Type B pancreatic cell (in vitro differentiated cells): ENCODE measurements around the gene TMPRSS2. TPM values are rescaled to one million over a fixed set of nuclear protein-coding genes. Genes with fewer than 3 reads are reported as not detected.

Experiments
- DNase-seq: peaks from one replicate; pipeline ENCODE4 v3.0.0; 2021; ENCODE audit warnings: mixed read lengths; ENCODE audit not compliant: unreplicated experiment; ENCODE audit errors: extremely low spot score
- H3K27ac Mint-ChIP-seq: 2 replicates; pipeline ENCODE4 v1.8.0; 2021; ENCODE audit warnings: mild to moderate bottlenecking, mixed read lengths
- H3K27me3 Mint-ChIP-seq: 2 replicates; pipeline ENCODE4 v1.8.0; 2021; ENCODE audit warnings: mixed read lengths
- H3K36me3 Mint-ChIP-seq: 2 replicates; pipeline ENCODE4 v1.8.0; 2021; ENCODE audit warnings: mixed read lengths
- H3K4me1 Mint-ChIP-seq: one replicate; pipeline ENCODE4 v1.8.0; 2021; ENCODE audit warnings: mixed read lengths; ENCODE audit not compliant: unreplicated experiment
- H3K4me3 Mint-ChIP-seq: 2 replicates; pipeline ENCODE4 v1.8.0; 2021; ENCODE audit warnings: mild to moderate bottlenecking, mixed read lengths
- H3K9me3 Mint-ChIP-seq: 2 replicates; pipeline ENCODE4 v1.8.0; 2021; ENCODE audit warnings: mixed read lengths
- total RNA-seq: library from RNA; stranded (reverse); gene quantifications from 2 replicates; pipeline ENCODE4 v1.2.1, GENCODE V29; 2021; ENCODE audit warnings: low replicate concordance
- TF ChIP-seq, protein P1 (sequence below): fragments of 200-600 bp; sonication (generic); conservative IDR thresholded peaks from 2 replicates; pipeline ENCODE4 v1.5.0; 2021; ENCODE audit warnings: antibody characterized with exemption, mild to moderate bottlenecking

The TMPRSS2 gene
- total RNA-seq, 1 donor from 2014 or later: 82.1 TPM

DNA sequence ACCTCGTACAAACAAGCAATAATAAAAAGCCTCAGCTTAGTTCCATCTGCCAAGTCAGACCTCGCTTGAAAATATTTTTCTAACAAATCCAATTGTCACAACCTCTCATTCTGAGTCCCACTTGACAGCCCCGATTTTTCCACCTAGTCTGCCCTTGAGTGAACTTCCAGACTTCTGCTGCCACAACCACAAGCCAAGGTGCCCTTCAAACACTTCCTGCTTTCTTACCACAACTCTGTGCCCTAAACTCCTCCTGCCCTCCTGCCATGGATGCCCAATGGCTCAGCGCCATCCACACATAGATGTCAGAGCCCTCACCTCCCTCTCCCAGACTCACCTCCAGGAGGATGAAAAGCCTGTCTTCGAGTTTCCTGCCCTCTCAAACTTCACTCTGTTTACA lies 3.9 kb downstream of the TMPRSS2 start:
- peaks cover 52% of the 10 kb centered on the region for H3K27me3 Mint-ChIP-seq

DNA sequence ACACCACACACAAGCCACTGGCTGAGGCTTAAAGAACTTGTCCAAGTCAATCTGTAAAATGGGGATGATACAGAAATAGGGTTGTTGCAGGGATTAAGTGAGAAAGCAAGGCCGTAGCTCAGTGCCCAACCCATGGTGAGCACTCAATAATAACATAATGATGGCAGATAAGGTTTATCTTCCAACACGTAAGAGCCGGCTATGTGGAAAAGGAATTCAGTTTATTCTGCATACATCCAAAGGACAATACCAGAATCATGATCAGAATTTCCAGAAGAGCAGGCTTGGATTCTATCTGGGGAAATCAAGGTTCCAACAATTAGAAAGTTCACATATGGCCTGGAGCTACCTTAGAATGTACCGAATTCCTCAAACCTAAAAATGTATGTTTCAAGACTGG lies 4.6 kb downstream of the TMPRSS2 start:
- Mint-ChIP-seq H3K27me3 (peaks cover 46% of the 10 kb centered on the region), H3K36me3 (no peaks in the 10 kb centered on the region), H3K4me3 (peak overlapping the region; percentile 69), H3K27ac (no peak overlapping the region), H3K4me1 (peaks cover 25% of the 10 kb centered on the region), H3K9me3 (no peaks in the 10 kb centered on the region)
- TF ChIP-seq, protein P1, sequence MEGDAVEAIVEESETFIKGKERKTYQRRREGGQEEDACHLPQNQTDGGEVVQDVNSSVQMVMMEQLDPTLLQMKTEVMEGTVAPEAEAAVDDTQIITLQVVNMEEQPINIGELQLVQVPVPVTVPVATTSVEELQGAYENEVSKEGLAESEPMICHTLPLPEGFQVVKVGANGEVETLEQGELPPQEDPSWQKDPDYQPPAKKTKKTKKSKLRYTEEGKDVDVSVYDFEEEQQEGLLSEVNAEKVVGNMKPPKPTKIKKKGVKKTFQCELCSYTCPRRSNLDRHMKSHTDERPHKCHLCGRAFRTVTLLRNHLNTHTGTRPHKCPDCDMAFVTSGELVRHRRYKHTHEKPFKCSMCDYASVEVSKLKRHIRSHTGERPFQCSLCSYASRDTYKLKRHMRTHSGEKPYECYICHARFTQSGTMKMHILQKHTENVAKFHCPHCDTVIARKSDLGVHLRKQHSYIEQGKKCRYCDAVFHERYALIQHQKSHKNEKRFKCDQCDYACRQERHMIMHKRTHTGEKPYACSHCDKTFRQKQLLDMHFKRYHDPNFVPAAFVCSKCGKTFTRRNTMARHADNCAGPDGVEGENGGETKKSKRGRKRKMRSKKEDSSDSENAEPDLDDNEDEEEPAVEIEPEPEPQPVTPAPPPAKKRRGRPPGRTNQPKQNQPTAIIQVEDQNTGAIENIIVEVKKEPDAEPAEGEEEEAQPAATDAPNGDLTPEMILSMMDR: no peak
- DNase-seq: no peak

More for the DNA sequence above, 3.9 kb downstream of the TMPRSS2 start:
- Mint-ChIP-seq H3K4me1 (peaks cover 19% of the 10 kb centered on the region), H3K36me3 (no peaks in the 10 kb centered on the region), H3K4me3 (peak overlapping the region; percentile 69), H3K27ac (peak overlapping the region; percentile 73), H3K9me3 (no peaks in the 10 kb centered on the region)
- no peak for DNase-seq
- TF ChIP-seq, protein P1: no peak

DNA sequence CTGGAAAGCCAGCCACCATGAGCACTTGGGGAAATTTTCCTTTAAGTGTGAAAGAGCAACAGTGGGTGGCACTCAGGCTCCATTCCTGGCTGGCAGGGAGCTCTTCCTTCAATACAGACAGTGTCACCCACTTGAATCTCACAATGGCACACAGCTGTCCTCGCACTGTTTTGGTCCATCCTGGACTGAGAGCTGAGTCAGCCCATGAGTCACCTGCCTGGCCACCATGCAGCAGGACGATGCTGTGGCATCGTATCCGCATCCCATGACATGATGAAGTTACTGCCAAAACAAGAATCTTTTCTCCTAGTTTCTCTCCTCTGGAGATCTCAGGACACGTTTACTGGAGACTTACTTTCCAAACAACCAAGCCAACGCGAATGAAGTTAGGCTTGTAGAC lies 6.0 kb downstream of the TMPRSS2 start:
- Mint-ChIP-seq H3K36me3 (no peaks in the 10 kb centered on the region), H3K27me3 (peaks cover 45% of the 10 kb centered on the region), H3K4me3 (peak overlapping the region; percentile 61), H3K4me1 (peaks cover 34% of the 10 kb centered on the region), H3K27ac (peak overlapping the region; percentile 86), H3K9me3 (no peaks in the 10 kb centered on the region)
- DNase-seq: no peak
- TF ChIP-seq, protein P1: no peak

DNA sequence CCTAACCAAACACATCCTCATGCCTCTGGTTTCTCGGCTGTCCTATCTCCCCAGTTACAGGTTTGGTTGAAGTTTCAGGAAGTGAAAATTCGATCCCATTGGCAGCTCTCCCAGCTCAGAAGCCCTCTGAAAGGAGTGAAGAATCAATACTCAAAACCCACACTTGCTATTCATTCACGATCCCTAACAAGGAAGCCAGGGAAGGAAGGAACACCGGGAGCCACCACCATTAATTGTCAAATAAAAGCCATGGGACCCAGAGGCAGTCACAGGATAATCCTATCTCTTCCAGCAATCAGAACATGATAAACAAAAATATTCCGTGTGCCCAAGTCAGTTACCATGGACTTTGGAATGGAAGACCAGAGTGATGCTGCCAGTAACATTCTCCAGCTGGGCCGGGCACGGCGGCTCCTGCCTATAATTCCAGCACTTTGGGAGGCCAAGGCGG lies 7.0 kb downstream of the TMPRSS2 start:
- H3K27me3 Mint-ChIP-seq: peaks cover 35% of the 10 kb centered on the region
- TF ChIP-seq, protein P1: no peak
- H3K4me3 Mint-ChIP-seq: peak overlapping the region; percentile 73
- H3K4me1 Mint-ChIP-seq: peaks cover 29% of the 10 kb centered on the region
- DNase-seq: no peak
- H3K36me3 Mint-ChIP-seq: no peaks in the 10 kb centered on the region
- peak overlapping the region; percentile 86 for H3K27ac Mint-ChIP-seq
- H3K9me3 Mint-ChIP-seq: no peaks in the 10 kb centered on the region

DNA sequence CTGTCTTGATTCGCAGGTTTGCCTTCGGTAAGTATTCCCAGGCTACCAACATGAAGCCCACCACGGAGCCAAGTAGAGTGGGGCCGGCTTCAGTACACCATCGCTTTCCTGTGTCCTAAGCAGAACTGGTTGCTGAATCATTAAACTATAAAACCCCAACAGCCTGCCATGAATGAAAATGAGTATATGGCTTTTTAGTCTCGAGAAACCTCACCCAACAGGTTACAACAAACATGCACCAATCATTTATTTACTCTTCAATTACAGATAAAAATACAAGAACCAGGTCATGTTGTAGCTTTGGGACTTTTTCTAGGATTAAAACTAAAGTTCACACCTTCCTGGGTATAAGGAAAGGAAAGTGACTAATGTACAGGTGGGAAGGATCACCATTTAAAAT lies 7.6 kb downstream of the TMPRSS2 start:
- H3K9me3 Mint-ChIP-seq: no peaks in the 10 kb centered on the region
- H3K4me1 Mint-ChIP-seq: peaks cover 29% of the 10 kb centered on the region
- peaks cover 29% of the 10 kb centered on the region for H3K27me3 Mint-ChIP-seq
- DNase-seq: no peak
- TF ChIP-seq, protein P1: no peak
- no peaks in the 10 kb centered on the region for H3K36me3 Mint-ChIP-seq
- H3K4me3 Mint-ChIP-seq: peak overlapping the region; percentile 73
- peak overlapping the region; percentile 86 for H3K27ac Mint-ChIP-seq

DNA sequence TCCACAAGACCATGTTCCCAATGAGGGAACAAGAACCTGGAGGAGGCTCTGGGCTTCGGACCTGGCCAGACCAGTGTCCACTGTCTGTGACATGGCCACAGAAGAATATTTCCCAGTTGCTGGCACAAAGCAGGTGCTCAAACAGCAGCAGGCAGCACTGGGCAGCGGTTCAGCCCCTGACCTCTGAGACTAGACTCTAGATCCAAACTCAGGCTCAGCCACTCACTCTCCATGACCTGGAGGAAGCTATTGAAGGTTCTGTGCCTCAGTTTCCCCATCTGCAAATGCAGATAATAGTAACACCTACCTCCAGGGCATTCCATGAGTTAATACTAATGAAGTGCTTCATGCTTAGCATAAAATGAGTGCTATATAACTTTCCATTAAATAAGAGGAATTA lies 8.0 kb downstream of the TMPRSS2 start:
- H3K4me1 Mint-ChIP-seq: peaks cover 29% of the 10 kb centered on the region

More for the DNA sequence above, 8.0 kb downstream of the TMPRSS2 start:
- H3K27me3 Mint-ChIP-seq: peaks cover 25% of the 10 kb centered on the region
- no peaks in the 10 kb centered on the region for H3K36me3 Mint-ChIP-seq
- DNase-seq: no peak
- H3K27ac Mint-ChIP-seq: peak overlapping the region; percentile 86
- no peaks in the 10 kb centered on the region for H3K9me3 Mint-ChIP-seq
- TF ChIP-seq, protein P1: no peak
- H3K4me3 Mint-ChIP-seq: peak overlapping the region; percentile 62
